ENCODE measurements around the gene GRPR.
"Not testable (repeated sequence)": the region's sequence is repeated elsewhere in the genome, so short reads cannot be mapped to it uniquely, and the experiment has no call there.

Gene GRPR

DNA sequence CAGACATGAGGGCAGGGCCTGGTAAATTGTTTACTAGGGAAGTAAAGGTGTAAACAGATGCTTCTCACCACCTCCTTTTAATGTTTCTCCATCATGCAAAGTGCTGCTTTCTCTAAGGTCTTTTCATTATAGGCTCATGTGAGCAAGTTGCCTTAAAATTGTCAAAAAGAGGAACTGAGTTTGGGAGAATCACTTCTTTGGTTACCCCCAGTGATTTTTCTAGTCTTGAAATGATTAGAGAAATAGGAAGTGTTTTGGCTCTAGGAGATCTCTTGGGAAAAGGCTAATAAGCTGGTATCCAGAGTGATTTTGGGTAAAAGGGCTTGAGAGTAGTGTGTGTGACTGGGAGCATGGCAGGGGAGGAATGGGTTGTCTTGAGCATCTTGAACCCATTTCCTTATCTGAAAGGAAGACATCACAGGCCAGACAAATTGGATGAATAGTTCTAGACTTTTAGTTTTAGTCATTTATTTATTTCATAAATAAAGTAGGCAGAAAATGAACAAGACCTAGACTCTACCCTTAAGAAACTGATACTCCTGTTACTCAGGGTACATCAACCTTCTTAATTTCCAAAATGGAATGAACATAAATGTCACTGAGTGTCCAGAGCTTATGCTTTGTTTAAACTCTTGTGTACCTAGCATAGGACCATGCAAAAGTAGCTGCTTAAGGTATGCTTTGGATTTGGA lies 14.2 kb downstream of the GRPR start:
- DNase-seq (ENCODE audit: low spot score), result no peak

DNA sequence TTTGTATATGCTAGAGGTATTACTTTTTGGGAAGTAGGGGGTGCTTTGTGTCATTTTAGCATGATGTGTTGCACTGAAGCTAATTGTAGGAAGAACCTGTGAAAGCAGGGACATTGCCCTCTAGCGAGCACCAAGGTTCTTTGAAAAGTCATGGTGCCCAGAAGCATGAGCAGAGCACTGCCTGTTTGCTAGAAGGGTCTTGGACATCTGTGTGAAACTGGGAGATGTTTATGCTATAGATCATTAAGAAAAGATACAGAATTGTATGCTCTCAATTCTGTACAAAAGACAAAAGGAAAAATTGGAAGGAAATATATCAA lies 14.7 kb downstream of the GRPR start:
- DNase-seq (ENCODE audit: low spot score), result peak; percentile 15

DNA sequence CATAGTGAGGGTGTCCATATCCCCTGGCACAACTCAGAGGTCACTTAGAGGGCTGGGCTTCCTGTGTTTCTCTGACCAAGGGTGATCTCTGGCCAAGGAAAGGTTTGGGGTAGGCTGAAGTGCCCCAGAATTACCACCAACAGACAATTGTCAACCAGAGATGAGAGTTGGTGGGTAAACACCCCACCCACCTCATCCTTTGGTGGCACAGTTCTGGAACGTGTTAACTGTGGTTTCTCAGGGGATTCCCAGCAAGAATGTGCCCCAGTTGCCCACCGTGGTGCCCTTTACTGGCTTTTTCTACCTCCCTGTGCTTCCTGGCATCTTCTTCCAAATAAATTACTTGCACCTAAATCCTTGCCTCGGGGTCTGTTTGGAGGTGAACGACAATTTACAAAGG lies 17.1 kb downstream of the GRPR start:
- DNase-seq (ENCODE audit: low spot score), result no peak

DNA sequence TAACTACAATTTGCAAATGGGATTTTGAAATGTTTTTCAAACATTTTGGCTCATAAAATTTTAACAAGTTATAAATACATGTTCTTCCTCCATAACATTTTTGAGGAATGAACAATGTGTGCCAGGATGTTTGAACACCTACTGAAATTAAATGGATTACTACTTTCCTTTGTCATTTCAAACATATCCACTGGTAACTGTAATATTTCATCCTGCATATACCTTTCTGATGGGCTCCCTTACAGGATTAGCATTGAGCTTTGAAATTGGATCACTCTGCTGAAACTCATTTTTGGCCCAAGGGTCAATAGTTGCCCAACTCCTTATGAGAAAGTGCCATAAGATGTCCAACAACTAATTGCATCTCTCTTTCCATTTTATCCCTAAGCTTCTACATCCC lies 17.6 kb downstream of the GRPR start:
- no peak for DNase-seq (ENCODE audit: low spot score)

DNA sequence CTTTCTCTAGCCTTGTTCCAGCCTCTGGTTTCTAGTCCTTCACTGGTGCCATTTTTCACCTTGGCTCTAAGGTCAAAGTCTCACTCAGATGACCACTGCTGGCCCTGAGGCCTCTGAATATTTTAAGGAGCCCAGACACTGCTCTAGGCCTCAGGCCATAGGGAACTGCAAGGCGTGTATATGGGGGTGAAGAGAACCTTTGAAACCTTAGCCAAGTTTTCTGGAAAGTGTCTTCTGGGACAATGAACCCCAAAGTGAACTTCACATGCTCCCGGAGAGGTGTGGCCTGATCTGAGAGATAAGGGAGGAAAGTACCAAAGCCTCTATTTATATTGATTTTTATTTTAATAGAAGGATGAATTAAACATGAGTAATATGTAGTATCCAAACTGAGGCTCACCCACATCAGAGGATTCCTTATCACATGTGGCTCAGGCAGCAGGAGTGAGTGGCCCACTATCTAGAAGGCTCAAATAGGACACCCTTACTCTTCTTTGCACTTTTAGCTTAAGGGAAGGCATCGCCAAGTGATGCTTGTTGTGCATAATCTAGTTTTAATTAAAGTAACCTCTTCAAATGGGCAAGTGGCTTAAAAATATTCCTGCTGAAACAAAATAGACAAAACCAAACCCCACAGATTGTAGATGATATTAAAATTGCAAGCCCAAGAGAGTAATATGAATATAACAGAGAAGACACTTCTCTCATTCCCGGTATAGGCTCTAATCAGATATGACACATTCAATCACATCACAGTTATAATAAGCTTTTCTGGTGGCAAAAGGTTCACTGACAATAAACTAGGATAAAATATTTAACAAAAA lies 18.3 kb downstream of the GRPR start:
- DNase-seq (ENCODE audit: low spot score), result no peak

DNA sequence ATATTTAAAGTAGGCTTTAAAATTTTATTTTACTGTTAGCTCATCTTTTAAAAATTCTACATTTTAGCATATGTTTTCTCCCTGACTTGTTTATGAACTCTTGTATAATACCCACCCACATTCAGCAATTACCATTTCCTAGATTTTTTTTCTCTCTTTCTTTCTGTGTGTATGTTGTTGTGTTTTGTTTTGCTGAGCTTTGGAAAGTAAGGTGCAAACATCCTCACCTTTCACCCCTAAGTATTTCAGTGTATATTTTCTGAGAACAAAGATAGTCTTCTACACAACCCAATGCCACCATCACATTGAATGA lies 18.8 kb downstream of the GRPR start:
- DNase-seq (ENCODE audit: low spot score), result no peak

DNA sequence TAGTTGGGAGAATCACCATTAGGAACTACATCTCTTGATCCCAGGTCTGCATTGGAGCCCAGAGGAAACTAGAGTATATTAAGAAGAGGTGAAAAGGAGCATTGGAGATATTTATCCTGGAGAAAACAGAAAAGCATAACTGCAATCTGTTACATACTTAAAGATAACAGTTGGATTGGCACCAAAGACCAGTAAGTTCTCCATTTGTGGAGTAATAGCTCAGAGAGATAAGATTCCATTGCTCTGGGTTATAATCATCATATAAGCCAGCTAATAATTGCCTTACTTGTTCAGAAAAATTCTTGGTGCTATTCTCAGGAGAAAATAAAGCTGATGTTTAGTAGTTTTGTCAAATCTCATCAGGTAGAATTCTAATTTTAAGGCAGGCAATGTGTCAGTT lies 20.6 kb downstream of the GRPR start:
- DNase-seq (ENCODE audit: low spot score), result no peak

DNA sequence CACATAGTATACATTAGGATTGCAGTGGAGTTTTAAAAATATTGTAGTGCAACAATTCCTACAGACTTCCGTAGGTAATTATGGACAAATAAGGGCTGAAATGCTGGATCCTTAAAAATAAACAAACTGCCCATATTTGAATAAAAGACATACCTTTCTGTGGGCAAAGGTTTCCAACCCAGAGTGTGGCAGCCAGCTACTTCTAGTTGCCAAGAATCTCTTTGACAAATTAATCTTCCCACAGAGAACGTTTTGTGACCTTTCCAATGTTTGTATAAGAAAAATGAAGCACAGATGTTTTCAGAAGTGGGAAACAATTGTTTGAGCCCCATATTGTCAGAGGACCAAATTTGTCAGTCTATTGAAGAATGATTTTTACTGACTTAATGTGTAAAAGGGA lies 21.1 kb downstream of the GRPR start:
- DNase-seq (ENCODE audit: low spot score), result no peak

DNA sequence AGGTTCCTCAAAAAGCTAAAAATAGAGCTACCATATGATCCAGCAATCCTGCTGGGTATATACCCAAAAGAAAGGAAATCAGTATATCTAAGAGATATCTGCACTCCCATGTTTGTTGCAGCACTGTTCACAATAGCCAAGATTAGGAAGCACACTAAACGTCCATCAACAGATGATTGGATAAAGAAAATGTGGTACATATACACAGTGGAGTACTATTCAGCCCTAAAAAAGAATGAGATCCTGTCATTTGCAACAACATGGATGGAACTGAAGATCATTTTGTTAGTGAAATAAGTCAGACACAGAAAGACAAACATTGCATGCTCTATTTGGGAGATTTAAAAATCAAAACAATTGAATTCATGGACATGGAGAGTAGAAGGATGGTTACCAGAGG lies 21.7 kb downstream of the GRPR start:
- DNase-seq (ENCODE audit: low spot score), result not testable (repeated sequence)

DNA sequence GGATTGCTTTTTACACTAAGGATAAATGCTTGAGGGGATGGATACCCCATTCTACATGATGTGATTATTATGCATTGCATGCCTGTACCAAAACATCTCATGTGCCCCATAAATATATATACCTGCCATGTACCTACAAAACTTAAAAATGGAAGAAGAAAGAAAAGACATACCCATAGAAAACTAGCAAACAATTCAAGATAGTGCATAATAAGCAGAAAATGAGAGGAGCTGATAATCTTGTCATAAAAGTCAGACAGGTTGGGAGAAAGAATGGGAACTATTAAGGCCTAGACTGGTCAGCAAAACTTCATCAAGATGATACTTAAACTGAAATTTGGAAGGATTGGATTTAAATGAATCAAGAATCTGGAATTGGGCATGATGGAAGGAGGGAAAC lies 22.3 kb downstream of the GRPR start:
- DNase-seq (ENCODE audit: low spot score), result no peak

DNA sequence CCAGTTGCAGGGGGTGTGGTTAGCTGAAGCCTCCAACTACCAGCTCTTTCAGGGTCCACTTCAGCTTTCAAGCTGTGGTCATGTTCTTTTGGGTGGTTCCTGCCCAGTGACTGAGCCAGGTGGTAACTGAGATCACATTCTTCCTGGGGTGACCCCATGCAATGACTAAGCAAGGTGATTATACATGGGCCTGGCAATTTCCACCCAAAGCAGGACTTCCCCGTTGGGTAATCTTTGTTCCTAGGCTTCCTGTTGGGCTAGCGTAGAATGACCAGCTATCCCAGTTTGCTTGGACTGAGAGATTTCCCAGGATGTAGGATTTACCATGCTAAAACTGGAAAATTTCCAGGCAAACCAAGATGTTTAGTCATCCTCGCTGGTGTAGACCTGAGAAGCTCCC lies 25.5 kb downstream of the GRPR start:
- DNase-seq (ENCODE audit: low spot score), result no peak

DNA sequence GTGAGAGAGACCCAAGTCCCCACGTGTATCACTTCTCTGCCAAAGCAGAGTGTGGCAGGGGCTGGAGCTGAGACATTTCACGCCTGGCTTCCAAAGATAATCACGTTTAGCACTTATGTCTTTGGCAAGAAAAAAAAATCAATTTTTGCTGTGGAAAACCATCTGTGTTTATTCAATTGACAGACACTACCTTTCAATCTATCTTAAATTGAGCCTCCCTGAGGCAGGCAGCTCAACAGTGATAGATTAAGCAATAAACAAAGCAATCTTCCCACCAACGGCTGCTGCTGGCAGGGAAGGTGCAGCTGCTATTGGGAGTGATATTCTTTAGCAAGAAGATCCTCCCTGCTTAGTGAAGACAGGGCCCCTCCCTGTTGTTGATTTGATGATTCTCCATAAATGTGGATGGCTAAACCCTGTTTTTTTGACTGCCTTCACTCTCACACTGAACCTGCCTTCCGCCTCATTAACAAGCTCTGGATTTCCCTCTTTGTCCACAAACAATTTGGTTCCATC lies 32.3 kb downstream of the GRPR start:
- DNase-seq (ENCODE audit: low spot score), result no peak

DNA sequence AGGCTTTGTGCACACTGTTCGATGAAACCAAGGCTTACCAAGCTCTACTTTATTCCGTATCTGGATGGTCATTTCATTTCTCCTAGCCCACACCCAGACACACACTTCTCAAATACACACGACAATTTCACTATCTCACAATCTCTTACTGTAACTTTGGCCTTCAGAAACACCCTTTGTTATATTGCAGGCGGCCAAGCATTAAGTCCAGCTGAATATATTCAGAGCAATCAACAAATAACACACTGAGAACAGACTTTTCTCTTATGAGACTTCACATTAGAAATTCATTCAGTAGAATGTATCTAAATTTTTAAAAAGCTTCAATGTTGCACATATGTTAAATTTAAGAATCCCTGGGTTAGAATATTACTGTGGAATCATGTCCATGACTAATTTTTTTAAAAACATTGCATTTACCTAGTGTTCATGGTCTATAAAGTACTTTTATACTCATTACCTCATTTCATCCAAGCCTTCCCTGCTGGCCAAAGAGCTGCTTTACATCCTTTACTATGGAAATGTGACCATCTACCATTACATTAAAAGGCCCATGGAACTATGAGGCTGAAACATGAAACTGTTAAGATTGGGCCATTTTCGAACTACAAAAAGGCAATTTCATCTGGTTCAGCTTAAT lies 33.4 kb downstream of the GRPR start:
- no peak for DNase-seq (ENCODE audit: low spot score)

DNA sequence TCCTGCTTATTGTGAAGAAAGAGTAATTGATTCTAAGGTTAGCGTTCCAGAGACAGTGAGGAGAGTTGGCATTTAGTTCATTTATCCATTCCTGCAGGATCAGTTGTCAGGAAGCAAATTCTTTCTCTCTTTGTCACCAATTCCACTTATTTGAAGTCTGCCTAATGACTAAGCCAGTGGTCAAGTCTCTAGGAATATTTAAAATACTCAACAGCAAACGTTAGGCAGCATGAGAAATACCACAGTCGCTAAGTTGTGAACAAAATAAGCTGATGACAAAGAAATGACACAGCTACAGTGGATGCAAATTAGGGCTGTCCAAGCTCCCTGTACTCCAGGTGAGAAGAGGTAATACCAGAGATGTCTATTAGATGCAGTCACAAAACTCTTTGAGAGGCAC lies 37.4 kb downstream of the GRPR start:
- peak; percentile 82 for DNase-seq (ENCODE audit: low spot score)

DNA sequence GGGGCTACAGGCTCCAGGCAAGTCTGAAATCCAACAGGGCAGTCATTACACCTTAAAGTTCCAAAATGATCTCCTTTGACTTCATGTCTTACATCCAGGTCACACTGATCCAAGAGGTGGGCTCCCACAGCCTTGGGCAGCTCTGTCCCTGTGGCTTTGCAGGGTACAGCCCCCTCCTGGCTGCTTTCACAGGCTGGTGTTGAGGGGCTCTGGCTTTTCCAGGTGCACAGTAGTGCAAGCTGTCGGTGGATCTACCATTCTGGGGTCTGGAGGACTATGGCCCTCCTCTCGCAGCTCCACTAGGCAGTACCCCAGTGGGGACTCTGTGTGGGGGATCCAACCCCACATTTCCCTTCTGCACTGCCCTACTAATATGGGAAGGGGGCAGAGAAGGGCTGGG lies 37.8 kb downstream of the GRPR start:
- DNase-seq (ENCODE audit: low spot score), result not testable (repeated sequence)

DNA sequence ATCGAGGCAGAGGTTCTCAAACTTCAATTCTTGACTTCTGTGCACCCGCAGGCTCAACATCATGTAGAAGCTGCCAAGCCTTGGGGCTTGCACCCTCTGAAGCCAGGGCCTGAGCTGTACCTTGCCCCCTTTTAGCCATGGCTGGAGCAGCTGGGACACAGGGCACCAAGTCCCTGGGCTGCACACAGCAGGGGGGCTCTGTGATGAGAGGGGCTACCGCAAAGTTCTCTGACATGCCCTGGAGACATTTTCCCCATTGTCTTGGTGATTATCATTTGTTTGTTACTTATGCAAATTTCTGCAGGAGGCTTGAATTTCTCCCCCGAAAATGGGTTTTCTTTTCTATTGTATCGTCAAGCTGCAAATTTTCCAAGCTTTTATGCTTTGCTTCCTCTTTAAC lies 39.0 kb downstream of the GRPR start:
- DNase-seq (ENCODE audit: low spot score), result no peak

DNA sequence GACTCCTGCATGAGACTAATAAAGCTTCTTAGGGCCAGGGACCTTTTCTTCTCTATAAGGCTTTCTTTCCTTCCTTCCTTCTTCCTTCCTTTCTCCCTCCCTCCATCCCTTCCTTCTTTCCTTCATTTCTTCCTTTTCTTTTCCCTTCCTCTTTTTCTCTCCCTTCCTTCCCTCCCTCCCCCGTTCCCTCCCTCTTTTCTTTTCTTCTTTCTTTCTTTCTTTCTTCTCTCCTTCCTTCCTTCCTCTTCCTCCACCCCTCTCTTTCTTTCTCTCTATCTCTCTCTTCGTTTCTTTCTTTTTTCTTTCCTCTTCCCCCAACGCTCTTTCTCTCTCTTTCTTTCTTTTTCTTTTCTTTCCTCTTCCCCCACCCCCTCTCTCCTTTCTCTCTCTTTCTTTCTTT lies 41.4 kb downstream of the GRPR start:
- no peak for DNase-seq (ENCODE audit: low spot score)

DNA sequence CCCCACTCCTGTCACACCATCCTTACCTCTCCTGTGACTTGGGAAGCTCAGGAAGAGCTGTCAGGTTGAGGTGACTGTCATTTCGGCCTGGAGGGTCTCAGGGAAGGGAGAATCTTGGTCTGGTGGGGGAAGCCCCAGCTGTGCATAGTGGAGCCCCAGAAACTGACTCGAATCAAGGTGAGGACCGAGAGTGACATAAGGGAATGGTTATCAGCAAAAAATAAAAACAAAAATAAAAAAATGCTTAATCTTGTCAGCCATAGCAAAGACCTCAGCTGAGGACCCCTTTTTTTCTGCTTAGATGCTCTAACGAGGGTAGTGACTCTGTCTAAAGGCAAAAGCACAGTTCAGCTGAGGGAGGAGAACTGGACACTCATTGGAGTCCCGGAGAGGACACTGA lies 43.8 kb downstream of the GRPR start, which contains the start of gene MAGEB17:
TSS of gene MAGEB17 (plus strand) at position 301 of the 400 bp plus-strand sequence. CDS start 2,902 bp downstream, outside the sequence.
- DNase-seq (ENCODE audit: low spot score), result no peak

DNA sequence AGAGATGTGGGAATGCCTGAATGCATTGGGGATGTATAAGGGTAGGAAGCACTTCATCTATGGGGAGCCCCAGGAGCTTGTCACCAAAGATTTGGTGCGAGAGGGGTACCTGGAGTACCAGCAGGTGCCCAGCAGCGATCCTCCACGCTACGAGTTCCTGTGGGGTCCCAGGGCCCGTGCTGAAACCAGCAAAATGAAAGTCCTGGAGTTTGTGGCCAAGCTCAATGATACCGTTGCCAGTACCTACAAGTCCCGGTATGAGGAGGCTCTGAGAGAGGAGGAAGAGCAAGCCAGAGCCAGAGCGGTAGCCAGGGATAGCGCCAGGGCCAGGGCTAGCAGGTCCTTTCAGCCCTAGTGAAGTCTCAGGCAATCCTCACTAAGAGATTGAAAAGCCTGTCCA lies 47.7 kb downstream of the GRPR start:
- DNase-seq (ENCODE audit: low spot score), result no peak

DNA sequence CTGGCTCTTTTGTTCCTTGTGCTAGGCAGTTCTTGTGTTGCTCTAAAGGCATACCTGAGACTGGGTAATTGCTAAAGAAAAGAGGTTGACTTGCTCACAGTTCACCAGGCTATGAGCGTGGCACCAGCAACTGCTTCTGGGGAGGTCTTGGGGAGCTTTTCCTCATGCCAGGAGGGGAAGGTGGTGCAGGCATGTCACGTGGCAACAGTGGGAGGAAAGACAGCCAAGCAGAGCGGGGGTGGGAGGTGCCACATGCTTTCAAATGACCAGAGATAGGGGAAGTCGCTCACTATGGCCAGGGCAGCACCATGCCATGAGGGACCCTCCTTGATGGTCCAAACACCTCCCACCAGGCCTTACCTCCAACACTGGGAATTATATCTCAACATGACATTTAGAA lies 48.6 kb downstream of the GRPR start:
- DNase-seq (ENCODE audit: low spot score), result no peak

DNA sequence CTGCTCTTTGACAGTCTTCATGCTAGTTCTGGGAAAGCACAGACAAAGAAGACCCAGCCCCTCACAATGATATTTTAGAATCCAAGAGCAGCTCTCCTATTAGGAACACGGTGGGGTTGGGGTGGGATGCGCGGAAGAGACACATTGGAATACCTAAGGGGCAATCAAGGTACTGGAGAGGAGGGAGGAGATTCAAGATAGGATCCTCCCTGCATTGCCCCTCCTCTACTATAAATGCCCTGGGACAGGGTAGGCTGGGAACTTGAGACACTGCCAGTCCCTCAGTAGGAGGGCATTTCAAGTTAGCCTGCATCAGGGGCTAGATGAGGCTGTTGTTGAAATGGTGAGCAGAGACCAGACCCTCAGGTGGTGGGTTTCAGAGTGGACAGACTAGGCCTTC lies 49.0 kb downstream of the GRPR start:
- DNase-seq (ENCODE audit: low spot score), result no peak

DNA sequence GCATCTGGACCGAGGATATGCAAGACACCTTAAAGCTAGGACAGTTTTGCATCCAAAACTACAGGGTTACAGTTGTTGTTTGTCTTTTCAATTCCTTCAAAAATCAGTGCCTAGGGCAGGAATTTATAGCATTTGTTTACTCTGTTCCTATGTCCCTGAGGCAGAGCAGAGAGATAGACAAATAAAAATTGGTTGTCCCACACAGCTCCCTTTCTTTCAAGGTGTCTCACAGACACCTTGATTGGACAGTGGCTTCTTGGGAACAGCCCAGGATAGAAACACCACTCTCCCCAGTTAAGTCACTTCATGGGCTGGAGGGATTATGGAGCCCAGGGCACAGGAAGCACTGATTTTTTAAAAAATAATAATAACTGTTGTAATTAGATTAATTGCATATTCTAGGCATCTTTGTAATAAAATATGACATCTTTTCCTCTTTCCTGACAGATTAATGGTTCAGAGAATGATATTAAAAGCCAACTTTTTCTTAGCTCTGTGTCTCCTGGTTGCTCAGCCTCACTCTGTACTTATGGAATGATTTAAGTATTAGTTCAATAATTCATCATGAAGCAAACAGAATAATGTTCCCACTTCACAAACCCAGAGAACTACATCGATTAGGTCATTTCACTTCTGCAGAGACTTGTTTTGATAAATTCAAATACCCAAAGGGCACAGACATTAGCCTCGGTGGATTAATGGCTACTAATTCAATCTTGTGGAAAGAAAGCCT lies 52.1 kb downstream of the GRPR start:
- DNase-seq (ENCODE audit: low spot score), result no peak

DNA sequence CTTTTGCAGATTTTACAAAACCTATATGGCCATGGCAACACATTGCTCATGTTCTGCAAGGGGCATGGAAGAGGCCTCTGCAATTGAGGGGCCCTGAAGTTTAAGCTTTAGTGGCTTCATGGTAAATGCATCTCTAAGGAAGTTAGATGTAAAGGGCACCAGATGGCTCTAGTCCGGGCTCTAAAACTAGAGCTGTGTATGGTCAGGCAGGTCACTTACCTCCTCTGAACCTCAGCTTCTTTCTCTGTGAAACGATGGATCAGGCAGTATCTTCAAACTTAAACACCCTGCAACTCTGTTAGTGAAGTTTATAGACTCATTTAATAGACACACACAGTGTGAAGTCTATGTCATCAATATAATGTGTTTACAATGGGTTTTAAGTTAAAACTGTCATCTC lies 53.9 kb downstream of the GRPR start:
- no peak for DNase-seq (ENCODE audit: low spot score)
